H9 (cell line): ENCODE measurements around the gene KCNK13. TPM values are rescaled to one million over a fixed set of nuclear protein-coding genes. Genes with fewer than 3 reads are reported as not detected.

Experiments
- DNase-seq: peaks from one replicate; pipeline ENCODE4 v3.0.0-alpha.2; 2017
- H2AFZ ChIP-seq: one replicate; pipeline ENCODE4 v1.6.1; 2013; ENCODE audit warnings: mild to moderate bottlenecking, low read length, control low read depth, moderate library complexity
- H2AK5ac ChIP-seq: 2 replicates; pipeline ENCODE4 v1.6.1; 2013; ENCODE audit warnings: low read length, control low read depth, mixed read lengths; ENCODE audit not compliant: insufficient read length
- H2BK120ac ChIP-seq: one replicate; pipeline ENCODE4 v1.6.1; 2013; ENCODE audit warnings: low read depth, mild to moderate bottlenecking, low read length, control low read depth, inconsistent platforms; ENCODE audit not compliant: poor library complexity, severe bottlenecking
- H2BK12ac ChIP-seq: 2 replicates; pipeline ENCODE4 v1.6.1; 2013; ENCODE audit warnings: low read length, control low read depth, mixed read lengths, low read depth; ENCODE audit not compliant: insufficient read length
- H2BK15ac ChIP-seq: 2 replicates; pipeline ENCODE4 v1.6.1; 2013; ENCODE audit warnings: low read depth, low read length, control low read depth
- H2BK20ac ChIP-seq: one replicate; pipeline ENCODE4 v1.6.1; 2013; ENCODE audit warnings: low read depth, mild to moderate bottlenecking, low read length, control low read depth, inconsistent platforms; ENCODE audit not compliant: poor library complexity, severe bottlenecking
- H2BK5ac ChIP-seq: 2 replicates; pipeline ENCODE4 v1.6.1; 2013; ENCODE audit warnings: low read length, control low read depth, mixed read lengths; ENCODE audit not compliant: insufficient read length
- H3K14ac ChIP-seq: 2 replicates; pipeline ENCODE4 v1.6.1; 2013; ENCODE audit warnings: low read length, control low read depth; ENCODE audit not compliant: insufficient read depth
- H3K18ac ChIP-seq: 2 replicates; pipeline ENCODE4 v1.6.1; 2013; ENCODE audit warnings: low read depth, mild to moderate bottlenecking, mixed read lengths, low read length, control low read depth; ENCODE audit not compliant: insufficient read length
- H3K23ac ChIP-seq: 2 replicates; pipeline ENCODE4 v1.6.1; 2013; ENCODE audit warnings: low read length, control low read depth, mixed read lengths, low read depth; ENCODE audit not compliant: insufficient read length
- H3K23me2 ChIP-seq: 2 replicates; pipeline ENCODE4 v1.6.1; 2013; ENCODE audit warnings: low read depth, mild to moderate bottlenecking, mixed read lengths, low read length, control low read depth; ENCODE audit not compliant: insufficient read length, poor library complexity, severe bottlenecking
- H3K27ac ChIP-seq: 2 replicates; pipeline ENCODE4 v1.5.1; 2013; ENCODE audit warnings: low read length, control low read depth, mixed read lengths, low read depth; ENCODE audit not compliant: insufficient read length
- H3K27me3 ChIP-seq: 2 replicates; pipeline ENCODE4 v1.6.1; 2013; ENCODE audit warnings: low read length, control low read depth, inconsistent platforms; ENCODE audit not compliant: insufficient read depth
- H3K4ac ChIP-seq: 2 replicates; pipeline ENCODE4 v1.6.1; 2013; ENCODE audit warnings: low read depth, mild to moderate bottlenecking, control low read depth, inconsistent platforms, low read length, moderate library complexity
- H3K4me1 ChIP-seq: 2 replicates; pipeline ENCODE4 v1.6.1; 2013; ENCODE audit warnings: low read length, control low read depth, inconsistent platforms; ENCODE audit not compliant: insufficient read depth
- H3K4me2 ChIP-seq: 2 replicates; pipeline ENCODE4 v1.6.1; 2013; ENCODE audit warnings: low read length, control low read depth, mixed read lengths; ENCODE audit not compliant: insufficient read length, insufficient read depth
- H3K56ac ChIP-seq: 2 replicates; pipeline ENCODE4 v1.6.1; 2013; ENCODE audit warnings: low read depth, mild to moderate bottlenecking, mixed read lengths, low read length, control low read depth; ENCODE audit not compliant: insufficient read length
- H3K79me1 ChIP-seq: 2 replicates; pipeline ENCODE4 v1.6.1; 2013; ENCODE audit warnings: low read depth, mild to moderate bottlenecking, moderate library complexity, low read length, control low read depth, inconsistent platforms; ENCODE audit not compliant: insufficient read depth, poor library complexity, severe bottlenecking
- H3K79me2 ChIP-seq: 2 replicates; pipeline ENCODE4 v1.6.1; 2013; ENCODE audit warnings: low read length, control low read depth, inconsistent platforms; ENCODE audit not compliant: insufficient read depth
- H3K9ac ChIP-seq: 2 replicates; pipeline ENCODE4 v1.6.1; 2013; ENCODE audit warnings: low read length, control low read depth, mixed read lengths; ENCODE audit not compliant: insufficient read length; ENCODE audit errors: extremely low read depth
- H3K9me3 ChIP-seq: one replicate; pipeline ENCODE4 v1.6.1; 2013; ENCODE audit warnings: low read depth, low read length, inconsistent platforms; ENCODE audit not compliant: control insufficient read depth
- H3T11ph ChIP-seq: one replicate; pipeline ENCODE4 v1.6.1; 2013; ENCODE audit warnings: mild to moderate bottlenecking, low read length, control low read depth, inconsistent platforms
- H4K20me1 ChIP-seq: one replicate; pipeline ENCODE4 v1.6.1; 2013; ENCODE audit not compliant: control insufficient read depth, insufficient read length, insufficient read depth
- H4K5ac ChIP-seq: 2 replicates; pipeline ENCODE4 v1.6.1; 2013; ENCODE audit warnings: low read depth, mild to moderate bottlenecking, mixed read lengths, low read length, control low read depth; ENCODE audit not compliant: insufficient read length
- H4K8ac ChIP-seq: replicated peaks from 2 replicates; pipeline ENCODE4 v1.6.1; 2013; ENCODE audit warnings: low read length, control low read depth, mixed read lengths, low read depth; ENCODE audit not compliant: insufficient read length
- H4K91ac ChIP-seq: 2 replicates; pipeline ENCODE4 v1.6.1; 2013; ENCODE audit warnings: low read depth, mild to moderate bottlenecking, moderate library complexity, mixed read lengths, low read length, control low read depth; ENCODE audit not compliant: insufficient read length
- H3K27ac Mint-ChIP-seq, 3 experiments: 2 replicates in 2 of 3; 3 replicates in 1 of 3; pipeline ENCODE4 v1.8.0; 2020 to 2021; ENCODE audit warnings: mixed read lengths in 3 of 3, mild to moderate bottlenecking in 1 of 3, moderate library complexity in 1 of 3
- H3K27me3 Mint-ChIP-seq: 2 replicates; pipeline ENCODE4 v1.8.0; 2021; ENCODE audit warnings: low read depth, mild to moderate bottlenecking, moderate library complexity, mixed read lengths
- H3K36me3 Mint-ChIP-seq, 3 experiments: 2 replicates in 2 of 3; 3 replicates in 1 of 3; pipeline ENCODE4 v1.8.0; 2020 to 2021; ENCODE audit warnings: low read depth in 3 of 3, mixed read lengths in 3 of 3; ENCODE audit not compliant: insufficient read depth in 1 of 3
- H3K4me1 Mint-ChIP-seq, 2 experiments: 2 replicates each; pipeline ENCODE4 v1.8.0; 2020; ENCODE audit warnings: mixed read lengths in 2 of 2
- H3K4me3 Mint-ChIP-seq, 2 experiments: 2 replicates in 1 of 2; 3 replicates in 1 of 2; pipeline ENCODE4 v1.8.0; 2020 to 2021; ENCODE audit warnings: mild to moderate bottlenecking in 2 of 2, mixed read lengths in 2 of 2, moderate library complexity in 1 of 2
- H3K9me3 Mint-ChIP-seq, 2 experiments: 2 replicates in 1 of 2; 3 replicates in 1 of 2; pipeline ENCODE4 v1.8.0; 2020; ENCODE audit warnings: mild to moderate bottlenecking in 2 of 2, mixed read lengths in 2 of 2, moderate library complexity in 1 of 2
- WGBS: extraction: QIAGEN DNeasy Blood & Tissue Kit; methylation state at CpG from one replicate; pipeline ENCODE4 v1.1.7; 2013; ENCODE audit warnings: missing lambda C conversion rate, low lambda C conversion rate, mixed read lengths; ENCODE audit not compliant: insufficient read length; ENCODE audit errors: extremely low coverage; 5-methylcytosine and 5-hydroxymethylcytosine counted together
- total RNA-seq: library from RNA; stranded (reverse); gene quantifications from 2 replicates; pipeline ENCODE4 v1.2.1, GENCODE V29; 2021
- TF ChIP-seq, protein P1 (sequence below): fragments of 200-600 bp; sonication (generic); conservative IDR thresholded peaks from 3 replicates; pipeline ENCODE4 v1.8.0; 2021; ENCODE audit warnings: antibody characterized with exemption, mild to moderate bottlenecking

The KCNK13 gene
- total RNA-seq, 1 experiment from 2014 or later = 0.39 TPM

DNA sequence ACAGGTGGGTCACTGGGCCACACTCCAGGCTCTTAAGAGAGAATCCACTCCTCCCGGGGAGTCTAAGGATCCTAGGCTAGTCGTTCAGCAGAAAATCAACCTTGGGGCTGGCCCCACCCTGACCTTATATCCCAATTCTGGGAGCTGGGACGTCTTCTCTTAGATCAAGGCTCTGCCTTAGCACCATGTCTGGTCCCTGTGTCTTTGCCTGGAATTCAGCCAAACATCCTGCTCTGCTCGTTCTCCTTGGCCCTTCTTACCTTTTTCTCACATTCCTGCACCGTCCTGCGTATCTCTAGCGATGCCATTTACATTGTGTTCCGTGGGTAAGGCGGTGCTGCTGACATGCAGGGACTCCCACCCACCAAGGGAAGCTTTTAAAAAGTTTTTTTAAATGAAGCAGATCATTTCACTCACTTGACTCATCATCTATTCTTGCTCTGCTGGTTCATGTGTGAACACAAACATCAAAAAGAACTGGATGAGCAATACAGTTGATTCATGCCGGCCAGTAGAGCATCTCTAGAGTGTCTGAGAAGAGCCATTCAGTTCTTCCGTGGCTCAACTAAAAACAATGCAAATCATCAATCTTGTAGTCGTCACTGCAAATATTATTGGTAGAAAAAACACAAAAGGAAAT is 50.2 kb downstream of the KCNK13 start:
- no peak overlapping the region for H3K4ac ChIP-seq
- no peak overlapping the region for H3K4me2 ChIP-seq
- Mint-ChIP-seq H3K4me1 (peaks cover 0 to 4% of the 10 kb centered on the region in 2 experiments; a peak in 1 of 4 replicates), H3K36me3 (no peaks in the 10 kb centered on the region), H3K27me3 (peaks cover 13% of the 10 kb centered on the region), H3K4me3 (no peak overlapping the region), H3K27ac (no peak overlapping the region), H3K9me3 (peaks cover 0 to 8% of the 10 kb centered on the region in 2 experiments; a peak in 1 of 5 replicates)
- TF ChIP-seq, protein P1, sequence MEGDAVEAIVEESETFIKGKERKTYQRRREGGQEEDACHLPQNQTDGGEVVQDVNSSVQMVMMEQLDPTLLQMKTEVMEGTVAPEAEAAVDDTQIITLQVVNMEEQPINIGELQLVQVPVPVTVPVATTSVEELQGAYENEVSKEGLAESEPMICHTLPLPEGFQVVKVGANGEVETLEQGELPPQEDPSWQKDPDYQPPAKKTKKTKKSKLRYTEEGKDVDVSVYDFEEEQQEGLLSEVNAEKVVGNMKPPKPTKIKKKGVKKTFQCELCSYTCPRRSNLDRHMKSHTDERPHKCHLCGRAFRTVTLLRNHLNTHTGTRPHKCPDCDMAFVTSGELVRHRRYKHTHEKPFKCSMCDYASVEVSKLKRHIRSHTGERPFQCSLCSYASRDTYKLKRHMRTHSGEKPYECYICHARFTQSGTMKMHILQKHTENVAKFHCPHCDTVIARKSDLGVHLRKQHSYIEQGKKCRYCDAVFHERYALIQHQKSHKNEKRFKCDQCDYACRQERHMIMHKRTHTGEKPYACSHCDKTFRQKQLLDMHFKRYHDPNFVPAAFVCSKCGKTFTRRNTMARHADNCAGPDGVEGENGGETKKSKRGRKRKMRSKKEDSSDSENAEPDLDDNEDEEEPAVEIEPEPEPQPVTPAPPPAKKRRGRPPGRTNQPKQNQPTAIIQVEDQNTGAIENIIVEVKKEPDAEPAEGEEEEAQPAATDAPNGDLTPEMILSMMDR = no peak
- DNase-seq = no peak
- H2BK5ac ChIP-seq = no peak overlapping the region
- no peaks in the 10 kb centered on the region for H3K9me3 ChIP-seq
- no peak overlapping the region for H3K27ac ChIP-seq
- no peaks in the 10 kb centered on the region for H3K79me1 ChIP-seq
- peaks cover 2% of the 10 kb centered on the region for H3K23me2 ChIP-seq
- no peak overlapping the region for H4K5ac ChIP-seq
- H3K27me3 ChIP-seq = no peaks in the 10 kb centered on the region
- no peaks in the 10 kb centered on the region for H3K79me2 ChIP-seq
- H4K91ac ChIP-seq = no peak overlapping the region
- H2BK20ac ChIP-seq = no peak overlapping the region
- H3K9ac ChIP-seq = no peak overlapping the region
- no peak overlapping the region for H3T11ph ChIP-seq
- H4K8ac ChIP-seq = no peak overlapping the region
- H3K23ac ChIP-seq = no peak overlapping the region
- no CpG with 5 or more reads among the region's 12 CpGs for WGBS
- H3K18ac ChIP-seq = no peak overlapping the region
- no peak overlapping the region for H2BK120ac ChIP-seq
- H2AK5ac ChIP-seq = no peak overlapping the region
- H2BK12ac ChIP-seq = no peak overlapping the region
- H3K4me1 ChIP-seq = no peaks in the 10 kb centered on the region
- H3K14ac ChIP-seq = no peak overlapping the region
- H3K56ac ChIP-seq = no peak overlapping the region
- H2AFZ ChIP-seq = no peak overlapping the region
- H4K20me1 ChIP-seq = no peaks in the 10 kb centered on the region
- no peak overlapping the region for H2BK15ac ChIP-seq
